VCaP (cell line): ENCODE measurements around the gene CDC42SE2.
A peak's percentile ranks its signal among the peaks of the same experiment; 100 is the strongest.

Source experiments
- H3K27ac ChIP-seq: fragments of 450-650 bp; 2 replicates; pipeline ENCODE4 v1.5.1; 2017
- TF ChIP-seq, protein P1 (sequence below): fragments of 450-650 bp; conservative IDR thresholded peaks from 2 replicates; pipeline ENCODE4 v1.5.1; 2017; ENCODE audit warnings: mild to moderate bottlenecking, moderate library complexity

CDC42SE2 gene

DNA sequence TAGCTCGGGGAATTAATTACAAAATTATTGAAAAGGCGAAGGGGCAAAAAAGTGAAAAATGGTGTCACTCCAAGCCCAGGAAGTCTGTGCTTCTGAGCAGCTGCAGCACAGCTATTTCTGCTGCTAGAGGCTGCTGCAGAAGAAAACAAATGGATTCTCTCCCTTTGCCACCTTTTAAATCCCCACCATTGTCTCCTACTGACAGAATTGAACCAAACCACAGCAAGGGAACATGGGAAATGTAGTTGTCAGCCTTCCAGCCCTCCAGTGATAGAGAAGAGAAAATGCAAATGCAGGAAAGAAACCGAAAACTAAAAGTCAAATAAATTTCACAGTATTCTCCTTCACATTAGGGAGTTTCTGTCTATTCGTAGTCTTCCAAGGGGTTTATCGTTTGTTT lies 33.4 kb upstream of the CDC42SE2 start:
- H3K27ac ChIP-seq, result peak overlapping the region; percentile 37
- TF ChIP-seq, protein P1, sequence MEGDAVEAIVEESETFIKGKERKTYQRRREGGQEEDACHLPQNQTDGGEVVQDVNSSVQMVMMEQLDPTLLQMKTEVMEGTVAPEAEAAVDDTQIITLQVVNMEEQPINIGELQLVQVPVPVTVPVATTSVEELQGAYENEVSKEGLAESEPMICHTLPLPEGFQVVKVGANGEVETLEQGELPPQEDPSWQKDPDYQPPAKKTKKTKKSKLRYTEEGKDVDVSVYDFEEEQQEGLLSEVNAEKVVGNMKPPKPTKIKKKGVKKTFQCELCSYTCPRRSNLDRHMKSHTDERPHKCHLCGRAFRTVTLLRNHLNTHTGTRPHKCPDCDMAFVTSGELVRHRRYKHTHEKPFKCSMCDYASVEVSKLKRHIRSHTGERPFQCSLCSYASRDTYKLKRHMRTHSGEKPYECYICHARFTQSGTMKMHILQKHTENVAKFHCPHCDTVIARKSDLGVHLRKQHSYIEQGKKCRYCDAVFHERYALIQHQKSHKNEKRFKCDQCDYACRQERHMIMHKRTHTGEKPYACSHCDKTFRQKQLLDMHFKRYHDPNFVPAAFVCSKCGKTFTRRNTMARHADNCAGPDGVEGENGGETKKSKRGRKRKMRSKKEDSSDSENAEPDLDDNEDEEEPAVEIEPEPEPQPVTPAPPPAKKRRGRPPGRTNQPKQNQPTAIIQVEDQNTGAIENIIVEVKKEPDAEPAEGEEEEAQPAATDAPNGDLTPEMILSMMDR, result no peak

DNA sequence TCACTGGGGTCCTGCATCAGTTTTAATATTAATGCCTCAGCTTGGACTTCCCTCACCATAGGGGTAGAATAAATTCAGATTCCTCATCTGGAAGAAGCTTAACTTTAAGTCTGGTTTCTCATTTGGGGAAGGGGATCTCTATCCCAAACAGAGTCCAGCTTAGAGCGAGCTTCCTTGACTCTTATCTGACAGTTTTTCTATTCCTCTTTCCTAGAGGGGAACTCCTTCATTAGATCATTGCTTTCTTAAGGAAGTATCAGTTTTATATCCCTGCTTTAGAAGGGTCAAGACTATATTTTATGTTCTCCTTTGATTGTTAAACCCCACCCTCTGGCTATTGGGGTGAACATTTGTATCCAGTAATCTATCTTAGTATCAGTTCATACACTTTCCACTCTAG lies 24.2 kb upstream of the CDC42SE2 start:
- no peak overlapping the region for H3K27ac ChIP-seq
- TF ChIP-seq, protein P1, result no peak

DNA sequence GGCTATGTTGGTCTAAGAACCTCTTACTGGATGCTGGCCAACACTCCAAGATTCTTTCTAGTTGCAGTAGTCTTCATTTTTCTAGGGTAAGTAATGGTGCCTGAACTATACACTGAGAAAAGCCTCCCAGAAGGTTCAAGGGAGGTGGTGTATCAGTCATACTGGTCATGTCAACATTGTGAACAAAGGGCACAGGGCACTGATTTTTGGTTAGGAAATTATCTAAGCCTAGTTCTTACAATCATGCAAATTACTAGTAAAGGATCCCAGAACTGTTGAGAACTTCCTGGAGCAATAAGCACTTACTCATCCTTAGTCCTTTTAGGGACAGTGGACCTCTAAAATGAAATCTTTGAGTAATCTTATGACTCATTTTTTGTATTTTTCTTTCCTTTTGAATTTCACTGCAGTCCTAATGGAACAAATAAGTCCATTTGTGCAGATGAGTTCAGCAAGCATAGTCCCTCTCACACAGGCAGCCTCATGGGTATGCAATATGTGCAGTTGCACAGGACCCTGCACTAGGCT lies 21.1 kb upstream of the CDC42SE2 start:
- TF ChIP-seq, protein P1, result no peak
- H3K27ac ChIP-seq, result no peak overlapping the region

DNA sequence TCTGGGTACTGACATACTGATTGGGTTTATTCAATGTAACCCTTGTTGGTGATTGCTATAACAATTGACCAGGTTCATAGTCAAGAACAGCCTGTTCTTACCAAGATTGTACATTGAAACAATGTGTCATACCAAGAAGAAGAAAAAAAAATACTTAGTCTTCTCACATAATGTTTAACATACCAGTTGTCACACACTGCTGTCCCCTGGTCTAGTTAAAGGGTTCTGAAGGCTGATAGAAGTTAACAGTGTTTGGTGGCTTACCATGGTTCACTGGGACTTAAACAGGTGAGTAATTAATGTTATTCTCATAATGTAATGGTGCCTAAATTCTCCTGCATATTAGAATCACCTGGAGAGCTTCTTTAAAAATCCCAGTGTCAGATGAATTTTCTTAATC lies 18.5 kb upstream of the CDC42SE2 start:
- TF ChIP-seq, protein P1, result no peak
- H3K27ac ChIP-seq, result no peak overlapping the region

DNA sequence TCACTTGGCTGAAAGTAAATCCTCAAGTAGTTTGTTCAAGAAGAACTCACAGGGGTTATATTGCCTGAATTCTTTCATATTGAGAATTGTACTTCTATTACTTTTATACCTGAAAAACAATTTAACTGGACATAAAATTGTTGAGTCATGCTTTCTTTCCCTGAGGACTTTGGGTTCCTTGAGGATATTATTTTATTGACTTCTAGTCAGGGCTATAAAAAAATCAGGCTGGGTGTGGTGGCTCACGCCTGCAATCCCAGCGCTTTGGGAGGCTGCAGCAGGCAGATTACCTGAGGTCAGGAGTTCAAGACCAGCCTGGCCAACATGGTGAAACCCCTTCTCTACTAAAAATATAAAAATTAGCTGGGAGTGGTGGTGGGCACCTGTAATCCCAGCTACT lies 17.9 kb upstream of the CDC42SE2 start:
- H3K27ac ChIP-seq, result no peak overlapping the region
- TF ChIP-seq, protein P1, result no peak

DNA sequence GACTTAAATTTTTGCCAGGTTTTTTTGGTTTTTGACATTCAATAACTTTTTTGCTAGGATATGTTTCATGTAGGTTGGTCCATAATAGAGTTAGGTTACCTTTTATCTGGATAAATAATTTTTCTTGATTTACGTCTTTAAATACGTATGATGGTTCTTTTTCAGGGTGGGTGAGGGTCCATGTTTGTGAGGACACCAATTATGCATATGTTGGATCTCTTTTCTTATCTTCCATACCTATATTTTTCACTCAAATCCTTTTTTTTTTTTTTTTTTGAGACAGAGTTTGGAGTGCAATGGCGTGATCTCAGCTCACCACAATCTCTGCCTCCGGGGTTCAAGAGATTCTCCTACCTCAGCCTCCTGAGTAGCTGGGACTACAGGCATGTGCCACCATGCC lies 17.3 kb upstream of the CDC42SE2 start:
- TF ChIP-seq, protein P1, result no peak
- no peak overlapping the region for H3K27ac ChIP-seq

DNA sequence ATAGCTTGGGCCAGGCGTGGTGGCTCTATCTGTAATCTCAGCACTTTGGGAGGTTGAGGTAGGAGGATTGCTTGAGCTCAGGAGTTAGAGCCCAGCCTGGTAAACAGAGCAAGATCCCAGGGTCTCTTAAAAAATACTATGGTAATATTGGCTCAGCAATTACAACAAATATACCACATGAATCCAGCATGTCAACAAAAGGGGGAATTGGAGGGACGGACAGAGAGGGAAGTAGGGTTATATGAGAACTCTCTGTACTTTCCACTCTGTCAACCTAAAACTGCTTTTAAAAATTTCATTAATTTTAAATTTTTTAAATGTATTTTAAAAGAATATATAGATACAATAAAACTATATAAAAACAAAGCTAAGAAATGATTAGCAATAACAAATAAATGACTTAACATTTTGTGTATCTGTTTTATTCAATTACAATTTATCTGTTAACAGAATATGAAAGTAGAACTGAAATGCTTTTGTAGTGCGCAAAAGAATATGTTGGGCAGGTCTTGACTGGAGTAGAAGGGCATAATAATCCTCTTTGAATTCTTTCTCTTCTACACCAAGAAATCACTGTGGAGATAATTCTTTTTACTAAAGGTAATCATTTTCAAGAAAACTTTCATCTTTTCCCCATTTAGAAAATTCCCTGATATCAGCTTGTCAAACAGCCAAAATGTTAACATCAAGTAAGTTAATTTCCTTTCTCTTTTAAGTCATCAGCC lies 12.9 kb upstream of the CDC42SE2 start:
- TF ChIP-seq, protein P1, result no peak

More for the DNA sequence above, 12.9 kb upstream of the CDC42SE2 start:
- H3K27ac ChIP-seq, result no peak overlapping the region
